DOHH2 (cell line): ENCODE measurements around the gene C16orf92.

Source experiments
- EZH2phosphoT487 ChIP-seq: fragments of 200-600 bp; sonication (generic); IDR thresholded peaks from 2 replicates; pipeline ENCODE4 v1.6.1; 2017; ENCODE audit warnings: borderline replicate concordance, mild to moderate bottlenecking, antibody characterized with exemption, low read length, moderate library complexity, mixed read lengths
- TF ChIP-seq, protein P1 (sequence below): fragments of 200-600 bp; sonication (generic); IDR thresholded peaks from one replicate; pipeline ENCODE4 v1.5.1; 2014; ENCODE audit warnings: antibody characterized with exemption, mild to moderate bottlenecking, low read depth, low read length; ENCODE audit not compliant: poor library complexity, severe bottlenecking

DNA sequence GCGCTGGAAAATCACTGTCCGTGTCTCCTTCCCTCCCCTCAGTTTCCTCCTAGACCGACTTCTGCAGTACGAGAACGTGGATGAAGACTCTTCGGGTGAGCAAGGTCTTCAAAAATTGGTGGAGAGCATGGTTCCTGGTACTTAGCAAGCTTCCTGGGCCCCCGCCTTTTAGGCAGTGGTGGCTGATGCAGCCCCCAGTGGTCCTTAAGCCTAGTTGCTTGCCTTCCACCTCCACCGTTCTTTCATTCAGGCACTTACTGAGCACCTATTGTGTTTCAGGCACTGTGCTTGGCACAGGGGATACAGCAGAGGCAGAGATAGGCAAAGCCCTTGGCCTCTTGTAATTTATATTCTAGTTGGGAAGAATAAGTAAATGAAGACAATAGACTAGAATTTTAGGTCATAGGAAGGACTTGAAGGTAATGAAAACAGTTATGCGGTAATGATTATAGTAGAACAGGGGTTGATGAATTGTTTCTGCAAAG, 26.2 kb upstream of the C16orf92 start:
- TF ChIP-seq, protein P1, sequence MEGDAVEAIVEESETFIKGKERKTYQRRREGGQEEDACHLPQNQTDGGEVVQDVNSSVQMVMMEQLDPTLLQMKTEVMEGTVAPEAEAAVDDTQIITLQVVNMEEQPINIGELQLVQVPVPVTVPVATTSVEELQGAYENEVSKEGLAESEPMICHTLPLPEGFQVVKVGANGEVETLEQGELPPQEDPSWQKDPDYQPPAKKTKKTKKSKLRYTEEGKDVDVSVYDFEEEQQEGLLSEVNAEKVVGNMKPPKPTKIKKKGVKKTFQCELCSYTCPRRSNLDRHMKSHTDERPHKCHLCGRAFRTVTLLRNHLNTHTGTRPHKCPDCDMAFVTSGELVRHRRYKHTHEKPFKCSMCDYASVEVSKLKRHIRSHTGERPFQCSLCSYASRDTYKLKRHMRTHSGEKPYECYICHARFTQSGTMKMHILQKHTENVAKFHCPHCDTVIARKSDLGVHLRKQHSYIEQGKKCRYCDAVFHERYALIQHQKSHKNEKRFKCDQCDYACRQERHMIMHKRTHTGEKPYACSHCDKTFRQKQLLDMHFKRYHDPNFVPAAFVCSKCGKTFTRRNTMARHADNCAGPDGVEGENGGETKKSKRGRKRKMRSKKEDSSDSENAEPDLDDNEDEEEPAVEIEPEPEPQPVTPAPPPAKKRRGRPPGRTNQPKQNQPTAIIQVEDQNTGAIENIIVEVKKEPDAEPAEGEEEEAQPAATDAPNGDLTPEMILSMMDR, result no peak
- TF ChIP-seq EZH2phosphoT487, result no peak
